Activated T-helper 1 cell treated with anti-CD3 and anti-CD28 coated beads, Interleukin-2, amount 50 U/mL, for 16 hours (primary cell): ENCODE measurements around the gene AVPI1.
"Not testable (repeated sequence)": the region's sequence is repeated elsewhere in the genome, so short reads cannot be mapped to it uniquely, and the experiment has no call there.

ENCODE experiments used
- DNase-seq, 2 donors: peaks; one replicate each; pipeline ENCODE4 v3.0.0-alpha.2; 2020; ENCODE audit warnings: low read depth in 1 of 2, low spot score in 1 of 2

The AVPI1 gene

DNA sequence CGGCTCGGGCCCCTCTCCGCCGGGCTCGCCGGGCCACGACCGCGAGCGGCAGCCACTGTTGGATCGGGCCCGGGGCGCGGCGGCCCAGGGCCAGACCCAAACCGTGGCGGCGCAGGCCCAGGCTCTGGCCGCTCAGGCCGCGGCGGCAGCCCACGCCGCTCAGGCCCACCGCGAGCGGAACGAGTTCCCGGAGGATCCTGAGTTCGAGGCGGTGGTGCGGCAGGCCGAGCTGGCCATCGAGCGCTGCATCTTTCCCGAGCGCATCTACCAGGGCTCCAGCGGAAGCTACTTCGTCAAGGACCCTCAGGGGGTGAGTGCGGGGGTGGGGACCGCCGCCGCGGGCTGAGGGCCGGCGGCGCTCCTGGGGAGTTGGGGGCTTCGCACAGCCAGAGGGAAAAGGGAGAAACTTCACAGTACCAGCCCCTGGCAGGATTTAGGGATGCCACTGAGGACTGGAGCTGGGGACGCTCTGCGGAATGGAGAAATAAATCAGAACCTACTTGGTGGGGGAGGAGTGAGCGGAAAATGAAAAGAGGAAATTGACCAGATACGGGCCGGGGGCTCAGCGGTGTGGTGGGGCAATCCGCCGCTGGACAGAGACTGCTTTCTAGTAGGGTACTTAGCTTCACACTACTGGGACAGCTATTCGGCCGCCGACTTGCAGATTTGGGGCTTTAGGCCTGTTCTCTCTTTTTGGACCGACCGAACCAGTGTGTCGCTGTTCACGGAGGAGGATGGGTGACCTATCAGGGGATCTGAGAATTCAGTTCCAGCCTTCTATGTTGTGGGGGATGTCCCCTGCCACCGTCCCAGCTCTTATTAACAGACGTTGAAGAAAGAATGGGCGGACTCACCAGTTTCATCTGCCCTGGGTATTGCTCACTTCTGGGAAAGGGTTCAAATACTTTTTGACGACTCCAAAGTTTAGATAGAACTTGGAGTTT, 45.9 kb downstream of the AVPI1 start:
- DNase-seq: no peak

DNA sequence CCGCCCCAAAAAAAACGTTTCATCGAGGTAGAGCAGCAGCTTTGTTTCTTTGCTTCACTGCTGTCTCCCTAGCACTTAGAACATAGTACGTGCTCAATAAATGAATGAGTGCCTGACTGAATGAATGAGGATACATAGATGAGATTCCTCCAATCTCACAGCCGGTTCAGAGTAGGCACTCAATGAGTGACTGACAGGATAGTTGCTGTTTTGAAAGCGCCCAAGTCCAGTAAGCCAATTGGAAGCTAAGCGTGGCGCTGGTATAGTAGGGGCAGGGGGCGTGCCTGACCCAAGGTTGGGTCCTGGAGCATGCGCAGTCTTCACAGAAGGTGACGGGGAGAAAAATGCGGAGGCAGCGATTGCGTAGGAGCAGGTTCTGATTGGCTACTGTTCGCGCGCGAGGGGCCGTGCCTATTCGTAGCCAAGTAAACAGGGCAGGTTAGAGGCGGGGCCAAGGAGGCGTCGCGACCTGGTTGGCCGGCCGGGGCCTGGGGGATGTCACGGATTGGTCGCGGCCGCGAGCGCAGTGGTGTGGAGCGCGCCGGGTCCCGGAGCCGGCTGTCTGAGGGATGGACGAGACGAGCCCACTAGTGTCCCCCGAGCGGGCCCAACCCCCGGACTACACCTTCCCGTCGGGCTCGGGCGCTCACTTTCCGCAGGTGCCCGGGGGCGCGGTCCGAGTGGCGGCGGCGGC, 46.7 kb downstream of the AVPI1 start, which contains the start of gene PI4K2A:
TSS of gene PI4K2A (plus strand) at position 498 of the 694 bp plus-strand sequence. CDS start at position 570, 72 bp downstream.
- peak; percentile 95 to 97 for DNase-seq

DNA sequence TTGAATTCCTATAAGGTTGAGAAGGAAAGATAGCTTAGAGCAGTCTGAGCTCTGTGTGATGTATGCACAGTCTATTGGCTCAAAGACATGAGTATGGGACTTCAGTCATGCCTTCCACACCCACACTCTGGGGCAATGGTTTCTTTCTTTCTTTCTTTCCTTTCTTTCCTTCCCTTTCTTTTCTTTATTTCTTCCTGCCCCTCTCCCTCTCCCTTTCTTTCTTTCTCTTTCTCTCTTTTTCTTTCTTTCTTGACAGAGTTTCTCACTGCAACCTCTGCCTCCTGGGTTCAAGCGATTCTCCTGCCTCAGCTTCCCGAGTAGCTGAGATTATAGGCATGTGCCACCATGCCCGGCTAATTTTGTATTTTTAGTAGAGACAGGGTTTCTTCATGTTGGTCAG, 48.0 kb downstream of the AVPI1 start:
- DNase-seq: not testable (repeated sequence)

DNA sequence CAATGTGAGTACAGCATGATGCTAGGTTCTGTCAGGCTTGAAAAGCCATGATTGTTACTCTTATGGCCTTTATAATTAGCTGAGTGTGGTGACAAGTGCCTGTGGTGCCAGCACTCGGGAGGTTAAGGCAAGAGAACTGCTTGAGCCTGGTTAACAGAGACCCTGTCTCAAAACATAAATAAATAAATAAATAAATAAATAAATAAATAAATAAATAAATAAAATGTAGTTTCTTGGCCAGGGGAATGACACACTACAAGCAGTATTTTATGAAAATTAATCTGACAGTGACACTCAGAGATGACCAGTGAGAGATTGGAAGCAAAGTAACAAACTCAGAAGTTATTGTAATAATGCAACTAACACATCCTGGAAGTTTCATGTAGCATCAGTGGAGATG, 51.5 kb downstream of the AVPI1 start:
- no peak for DNase-seq

DNA sequence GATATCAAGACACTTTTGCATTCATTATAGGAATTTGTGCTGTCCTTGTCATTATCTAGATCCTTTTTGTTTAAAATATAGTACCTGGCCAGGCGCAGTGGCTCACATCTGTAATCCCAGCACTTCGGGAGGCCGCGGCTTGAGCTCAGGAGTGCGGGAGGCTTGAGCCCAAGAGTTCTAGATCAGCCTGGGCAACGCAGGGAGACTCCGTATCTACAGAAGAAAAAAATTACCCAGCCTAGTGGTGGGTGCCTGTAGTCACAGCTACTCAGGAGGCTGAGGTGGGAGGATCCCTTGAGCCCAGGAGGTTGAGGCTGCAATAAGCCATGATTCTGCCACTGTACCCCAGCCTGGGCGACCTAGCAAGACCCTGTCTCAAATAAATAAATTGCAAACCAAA, 53.1 kb downstream of the AVPI1 start:
- no peak for DNase-seq

DNA sequence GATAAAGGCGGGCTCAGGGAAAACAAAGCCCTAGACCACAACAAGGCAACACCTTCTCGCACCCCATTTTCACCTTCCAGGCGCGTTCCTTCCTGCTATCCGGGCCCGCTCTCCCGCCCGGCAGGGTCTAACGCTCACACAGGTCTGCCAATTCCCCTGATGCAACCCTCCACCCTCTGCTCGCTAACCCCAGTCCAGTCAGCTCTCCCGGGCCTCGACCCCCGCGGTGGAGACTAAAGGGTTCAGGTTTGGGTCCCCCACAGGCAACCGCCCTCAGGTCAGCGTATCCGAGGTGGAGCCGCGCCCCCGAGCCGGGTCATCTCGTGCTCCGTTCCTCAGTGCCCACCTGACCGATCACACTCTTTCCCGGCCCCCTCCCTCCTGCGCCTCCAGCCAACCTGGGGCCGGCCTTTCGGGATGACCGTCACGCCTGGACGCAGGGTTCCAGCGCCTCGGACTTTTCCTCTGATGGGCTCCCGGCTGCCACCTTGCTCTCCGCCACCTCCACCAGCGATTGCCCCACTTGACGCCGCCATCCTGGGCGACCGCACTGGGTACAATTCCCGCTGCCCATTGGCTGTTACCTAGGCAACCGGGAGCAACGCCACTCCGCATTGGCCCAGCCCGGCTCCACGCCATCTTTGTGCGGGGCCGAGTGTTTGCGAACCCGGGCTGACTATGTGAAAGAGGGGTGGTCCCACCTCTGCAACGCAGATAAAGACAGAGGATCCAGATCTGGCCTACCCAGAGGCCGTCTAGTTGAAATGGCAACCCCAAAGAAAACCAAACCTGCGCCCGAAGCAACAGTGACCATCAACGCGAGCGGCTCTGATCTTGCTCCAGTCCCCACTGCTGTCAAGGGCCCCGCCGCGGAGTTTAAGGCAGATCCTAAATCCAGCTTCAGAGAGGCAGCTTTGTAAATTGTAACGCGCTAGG, 53.8 kb downstream of the AVPI1 start, which contains the start of gene MORN4:
TSS of gene MORN4 (minus strand) at position 552 of the 936 bp plus-strand sequence. CDS start 13,847 bp downstream, outside the sequence.
- peak; percentile 82 to 85 for DNase-seq

DNA sequence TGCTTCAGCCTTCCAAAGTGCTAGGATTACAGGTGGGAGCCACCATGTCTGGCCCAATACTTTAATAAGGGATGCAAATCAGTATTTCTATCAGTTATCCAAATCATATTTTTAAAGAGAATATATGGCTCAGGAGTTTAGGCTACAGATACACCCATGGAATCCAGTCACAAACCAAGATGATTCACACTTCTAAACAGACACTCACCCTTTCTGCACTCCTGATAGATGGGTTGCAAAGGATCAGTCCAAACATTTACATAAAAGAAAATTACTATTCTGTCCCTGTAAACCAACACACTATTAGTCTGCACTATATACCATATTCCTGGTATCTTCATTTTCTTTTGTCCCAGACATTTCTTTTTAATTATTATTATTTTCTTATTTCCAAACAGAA, 55.9 kb downstream of the AVPI1 start:
- no peak for DNase-seq

DNA sequence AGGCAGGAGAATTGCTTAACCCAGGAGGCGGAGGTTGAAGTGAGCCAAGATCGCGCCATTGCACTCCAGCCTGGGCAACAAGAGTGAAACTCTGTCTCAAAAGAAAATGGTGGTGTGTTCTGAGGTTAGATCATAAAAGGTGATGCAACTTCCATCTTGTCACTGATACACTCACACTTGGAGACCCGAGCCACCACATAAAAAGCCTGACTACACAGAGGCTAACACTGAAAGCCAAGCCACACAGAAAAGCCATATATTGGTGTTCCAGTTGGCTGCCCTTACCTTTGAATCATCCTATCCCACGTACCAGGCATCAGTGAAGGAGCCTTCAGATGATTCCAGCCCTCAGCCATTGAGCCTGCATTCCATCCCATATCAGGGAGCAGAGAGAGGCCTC, 57.8 kb downstream of the AVPI1 start:
- DNase-seq: no peak

DNA sequence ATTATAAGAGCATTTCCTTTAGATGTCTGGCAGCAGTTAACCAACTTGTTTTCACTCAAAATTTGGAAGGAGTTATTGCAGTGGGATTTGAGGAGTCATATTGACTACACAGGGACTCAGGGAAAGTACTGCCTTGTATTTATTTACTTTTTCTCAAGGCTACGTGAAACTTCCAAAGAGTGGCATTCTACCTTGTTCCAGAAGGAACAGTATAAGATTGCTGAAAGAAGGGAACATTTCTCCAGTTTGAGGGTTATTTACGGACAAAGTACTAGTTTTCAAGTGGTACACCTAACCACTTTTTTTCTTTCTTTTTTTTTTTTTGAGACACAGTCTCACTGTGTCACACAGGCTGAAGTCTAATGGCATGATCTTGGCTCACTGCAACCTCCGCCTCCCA, 58.8 kb downstream of the AVPI1 start:
- DNase-seq: no peak

DNA sequence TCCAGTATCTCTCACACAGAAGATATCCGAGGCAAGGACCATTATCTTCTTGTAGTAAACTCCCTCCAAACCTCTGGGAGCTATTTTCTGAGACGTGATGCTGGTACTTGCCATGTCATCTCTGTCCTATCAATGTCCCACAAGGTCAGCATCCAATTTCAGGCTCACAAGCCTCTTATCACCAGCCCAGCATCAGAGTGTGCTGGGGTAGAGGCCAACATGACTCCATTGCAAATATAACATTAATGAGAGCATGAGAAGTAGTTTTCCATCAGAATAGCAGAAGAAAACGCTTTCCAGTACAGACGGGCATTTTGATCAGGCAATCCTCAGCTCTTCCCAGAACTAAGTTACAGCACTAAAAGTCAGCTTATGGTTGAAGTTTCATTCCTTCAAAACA, 59.3 kb downstream of the AVPI1 start:
- DNase-seq: no peak
